T-helper 2 cell treated with Interferon-gamma antibody and Interleukin-4, amounts not matched to agents 100 ng/mL and 5 ng/mL, for 36 hours (primary cell): ENCODE data around the gene DOCK1. TPM values are rescaled to one million over a fixed set of nuclear protein-coding genes. Genes with fewer than 3 reads are reported as not detected.
"Not testable (repeated sequence)": the region's sequence is repeated elsewhere in the genome, so short reads cannot be mapped to it uniquely, and the experiment has no call there.

Experiments
- intact Hi-C: fragments of 100-400 bp; cut with micrococcal nuclease; formaldehyde crosslinking; loops from one replicate; pipeline ENCODE4 v1.15.1; 2023
- total RNA-seq: library from RNA; stranded (reverse); gene quantifications from 2 replicates; pipeline ENCODE4 v1.2.3, GENCODE V29; 2022

DOCK1 gene
- total RNA-seq, 1 donor from 2014 or later, result 0.41 TPM

DNA sequence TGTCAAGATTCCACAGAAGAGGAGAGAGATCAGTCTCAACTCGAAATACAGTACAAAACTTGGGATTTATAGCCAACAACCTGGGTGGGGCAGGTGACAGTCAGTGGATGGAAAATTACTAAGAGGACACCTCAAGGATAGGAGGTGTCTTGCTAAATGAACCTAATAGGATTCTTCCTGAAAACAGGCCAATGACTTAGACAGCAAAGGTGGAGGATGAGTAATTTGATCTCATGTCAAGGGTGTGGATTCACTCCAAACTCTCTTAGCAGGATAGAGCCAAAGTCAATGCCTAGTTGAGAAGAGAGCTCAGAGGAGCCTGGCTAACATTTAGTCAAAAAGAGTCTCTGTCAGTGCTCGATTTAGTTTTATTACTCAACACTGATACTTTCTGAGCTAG is 397.9 kb downstream of the DOCK1 start:
- intact Hi-C loops, result no loop called here

DNA sequence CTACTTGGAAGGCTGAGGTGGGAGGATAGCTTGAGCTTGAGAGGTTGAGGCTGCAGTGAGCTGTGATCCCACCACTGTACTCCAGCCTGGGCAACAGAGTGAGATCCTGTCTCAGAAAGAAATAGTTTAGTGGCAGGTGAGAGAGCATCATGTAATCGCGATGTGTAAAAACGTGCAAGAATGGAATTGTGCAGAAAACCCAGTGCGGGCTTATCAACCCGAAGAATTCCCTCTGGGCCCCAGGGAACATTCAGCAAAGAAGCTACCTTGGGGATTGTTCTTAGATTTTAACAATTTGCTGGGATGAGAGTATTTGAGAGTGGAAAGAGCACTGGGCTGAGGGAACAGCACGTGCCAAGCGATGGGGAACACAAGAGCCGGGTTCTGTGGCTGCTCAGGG is 398.5 kb downstream of the DOCK1 start:
- intact Hi-C loops, result no loop called here

DNA sequence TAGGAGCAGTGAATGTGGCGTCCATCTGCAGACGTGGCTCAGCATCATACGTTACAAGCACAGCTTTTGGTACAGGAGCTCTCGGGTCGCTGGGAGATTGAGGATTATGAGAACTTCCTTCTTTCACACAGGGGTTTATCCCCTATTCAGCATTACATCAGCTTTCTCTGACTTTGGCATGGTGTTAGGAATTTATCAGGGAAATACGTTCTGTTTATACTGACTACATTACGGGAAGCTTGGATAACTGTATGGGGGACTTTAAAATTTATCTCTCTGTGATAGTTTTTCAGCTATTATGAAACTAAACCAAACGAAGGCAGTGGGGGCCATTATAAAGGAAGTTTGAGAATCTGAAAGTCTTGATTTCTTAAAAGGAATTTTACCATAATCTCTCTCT is 401.3 kb downstream of the DOCK1 start:
- intact Hi-C loops, result no loop called here

DNA sequence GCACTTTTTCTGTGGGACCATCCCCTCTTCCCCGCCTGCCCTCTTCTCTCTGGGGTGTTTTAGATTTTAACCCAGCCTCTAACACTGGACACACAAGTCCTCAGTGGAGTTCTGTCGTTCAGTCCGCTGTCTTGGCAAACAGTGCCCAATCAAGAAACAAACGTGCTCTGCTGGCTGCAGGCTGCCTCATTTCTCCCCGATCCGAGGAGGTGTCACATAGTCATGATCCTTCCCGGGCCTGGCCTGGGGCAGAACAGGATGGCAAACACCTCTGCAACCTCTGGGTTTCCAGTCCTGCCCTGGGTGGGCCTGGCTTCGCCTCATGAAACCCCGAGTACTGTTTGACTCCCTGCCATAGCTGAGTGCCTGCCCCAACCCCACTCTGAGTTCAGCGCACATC is 402.1 kb downstream of the DOCK1 start:
- intact Hi-C loops, result no loop called here

DNA sequence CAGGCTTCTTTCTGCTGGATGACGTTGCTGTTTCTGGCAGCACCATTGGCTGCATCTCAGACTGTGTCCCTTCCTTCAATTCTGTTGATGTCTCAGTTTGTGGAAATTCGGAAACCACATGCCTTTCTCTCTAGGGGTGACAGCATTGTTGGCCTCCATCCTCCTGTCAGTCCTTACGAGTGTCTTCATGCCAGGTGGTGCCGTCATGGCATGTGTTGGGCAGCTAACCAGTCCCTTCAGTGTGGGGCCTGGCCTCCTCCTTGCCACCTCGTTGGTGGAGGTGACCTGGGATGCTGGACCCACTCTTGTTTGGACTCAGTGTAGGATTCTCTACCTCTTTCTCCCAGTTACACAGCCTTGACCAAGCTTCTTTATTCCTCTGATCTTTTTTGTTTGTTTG is 402.8 kb downstream of the DOCK1 start:
- intact Hi-C loops, result no loop called here

DNA sequence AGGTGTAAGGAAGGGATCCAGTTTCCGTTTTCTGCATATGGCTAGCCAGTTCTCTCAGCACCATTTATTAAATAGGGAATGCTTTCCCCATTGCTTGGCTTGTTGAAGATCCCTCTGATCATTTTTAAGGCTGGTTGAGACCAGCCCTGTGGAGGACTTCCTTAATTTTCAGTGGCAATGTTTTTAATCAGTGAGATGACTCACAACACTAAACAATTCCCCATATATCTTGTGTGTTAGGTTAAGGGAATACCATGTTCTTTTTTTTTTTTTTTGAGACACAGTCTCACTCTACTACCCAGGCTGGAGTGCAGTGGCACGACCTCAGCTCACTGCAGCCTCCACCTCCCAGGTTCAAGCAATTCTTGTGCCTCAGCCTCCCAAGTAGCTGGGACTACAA is 404.4 kb downstream of the DOCK1 start:
- intact Hi-C loops, result not testable (repeated sequence)

DNA sequence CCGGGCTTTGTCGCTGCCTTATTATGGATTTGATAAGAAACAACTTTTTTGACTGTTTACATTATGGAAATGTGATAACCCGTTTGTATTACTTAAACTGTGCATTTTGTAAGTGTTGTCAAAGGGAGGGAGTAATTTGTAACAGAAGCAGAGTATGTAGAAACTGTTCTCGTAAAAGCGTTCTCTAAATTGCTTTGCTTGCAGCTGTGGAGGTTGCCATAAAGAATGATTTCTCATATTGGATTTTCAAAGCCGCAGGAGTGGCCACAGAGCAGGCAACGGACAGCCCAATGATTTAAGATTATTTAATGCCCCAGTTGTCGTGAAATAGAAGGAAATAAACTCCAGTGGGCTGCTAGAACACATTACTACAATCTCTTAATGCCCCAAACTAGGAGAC is 405.2 kb downstream of the DOCK1 start:
- intact Hi-C loops, result no loop called here

DNA sequence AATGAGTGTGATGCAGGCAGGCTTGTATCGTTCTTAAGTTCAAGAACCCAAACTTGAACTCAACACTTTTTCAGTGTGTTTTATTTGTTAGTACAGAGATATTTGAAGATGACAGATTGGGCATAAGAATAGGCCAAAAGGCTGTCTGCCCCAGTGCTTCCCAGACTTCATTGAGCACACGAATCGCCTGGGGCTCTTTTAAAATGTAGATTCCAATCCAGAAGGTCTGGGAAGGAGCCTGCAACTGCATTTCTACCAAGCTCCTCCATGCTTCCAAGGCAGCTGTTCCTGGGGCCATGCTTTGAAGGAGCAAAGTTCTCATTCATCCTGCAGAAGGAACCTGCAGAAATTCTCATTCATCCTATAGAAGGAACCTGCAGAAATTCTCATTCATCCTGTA is 405.7 kb downstream of the DOCK1 start:
- intact Hi-C loops, result no loop called here

DNA sequence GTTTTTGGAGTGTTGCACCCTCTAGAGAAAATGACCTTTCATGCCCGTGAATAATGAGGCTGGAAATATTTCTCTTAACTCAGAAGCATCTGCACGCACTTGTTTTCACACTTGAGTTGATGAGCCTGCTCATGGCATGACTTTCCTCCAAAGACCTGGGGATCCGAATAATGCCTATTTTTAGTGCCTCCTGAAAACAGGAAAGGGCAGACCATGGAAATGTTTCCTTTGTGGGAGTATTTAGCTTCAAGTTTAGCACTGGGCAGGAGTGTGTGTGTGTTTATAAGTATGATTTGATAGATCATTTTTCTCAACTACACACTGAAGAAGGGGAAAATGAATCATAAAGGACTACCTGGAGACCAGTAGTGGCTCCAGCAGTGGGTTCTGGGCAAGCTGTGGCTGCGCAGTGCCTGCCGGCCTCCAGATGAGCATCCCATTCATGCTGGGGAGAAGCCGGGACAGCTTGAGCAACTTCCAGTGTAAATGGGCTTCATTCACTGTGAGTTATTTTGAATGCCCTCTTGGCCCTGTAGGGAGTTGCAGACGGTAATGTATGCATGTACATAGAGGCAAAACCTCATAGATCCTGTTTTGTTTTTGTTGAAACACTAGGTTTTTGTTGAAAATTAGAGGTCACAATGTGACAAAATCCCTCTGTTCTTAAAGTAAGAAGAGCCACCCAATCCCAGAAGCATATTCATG is 408.9 kb downstream of the DOCK1 start:
- intact Hi-C loops, result no loop called here

DNA sequence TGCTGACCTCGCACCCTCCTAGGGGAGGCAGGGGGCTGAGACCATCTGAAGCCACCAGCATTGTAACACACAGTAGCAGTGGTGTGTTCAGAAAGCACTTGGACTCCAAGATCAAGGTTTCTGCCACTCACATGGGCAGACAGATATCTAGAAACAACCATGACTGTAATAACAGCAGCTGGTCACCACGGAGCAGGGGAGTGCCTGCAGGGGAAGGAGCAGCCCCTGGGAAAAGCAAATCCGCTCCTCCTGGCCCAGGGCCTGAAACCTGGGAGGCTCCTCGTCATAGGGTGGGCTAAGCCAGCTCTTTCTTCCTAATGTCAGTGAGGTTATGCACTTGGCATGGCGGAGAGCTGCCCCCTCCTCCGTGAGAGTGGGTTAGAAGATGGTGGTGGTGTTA is 409.6 kb downstream of the DOCK1 start:
- intact Hi-C loops, result no loop called here

DNA sequence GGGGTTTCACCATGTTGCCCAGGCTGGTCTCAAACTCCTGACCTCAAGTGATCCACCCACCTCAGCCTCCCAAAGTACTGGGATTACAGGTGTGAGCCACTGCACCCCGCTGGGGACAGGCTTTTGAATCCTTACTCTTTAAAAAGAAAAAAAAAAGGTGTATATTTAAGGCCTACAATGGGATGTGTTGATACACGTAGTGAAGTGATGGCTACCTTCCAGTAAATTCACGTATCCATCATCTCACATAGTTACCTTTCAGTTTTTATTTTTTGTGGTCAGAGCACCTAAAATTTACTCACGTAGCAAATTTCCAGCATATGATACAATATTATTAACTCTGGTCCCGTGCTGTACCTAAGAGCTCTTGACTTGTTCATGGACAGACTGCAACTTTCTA is 410.7 kb downstream of the DOCK1 start:
- intact Hi-C loops, result no loop called here

DNA sequence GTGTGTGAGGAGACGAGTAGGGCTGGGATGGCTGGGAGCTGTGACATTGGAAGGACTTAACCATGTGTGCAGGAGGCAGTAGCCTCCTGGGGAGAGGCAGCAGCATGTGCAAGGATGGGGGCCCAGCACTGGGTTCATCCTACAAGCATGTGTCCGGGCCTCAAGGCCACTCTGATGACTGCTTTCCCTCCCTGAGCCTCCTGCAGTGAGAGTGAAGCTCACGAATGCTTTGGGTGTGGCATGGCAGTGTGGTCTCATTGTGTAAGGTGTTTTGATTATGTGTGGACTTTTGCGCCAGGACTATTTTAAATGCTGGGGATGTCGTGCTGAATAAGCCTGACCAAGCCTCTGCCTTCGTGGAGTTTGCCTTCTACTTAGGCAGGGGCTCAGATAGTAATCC is 413.2 kb downstream of the DOCK1 start:
- intact Hi-C loops, result no loop called here

DNA sequence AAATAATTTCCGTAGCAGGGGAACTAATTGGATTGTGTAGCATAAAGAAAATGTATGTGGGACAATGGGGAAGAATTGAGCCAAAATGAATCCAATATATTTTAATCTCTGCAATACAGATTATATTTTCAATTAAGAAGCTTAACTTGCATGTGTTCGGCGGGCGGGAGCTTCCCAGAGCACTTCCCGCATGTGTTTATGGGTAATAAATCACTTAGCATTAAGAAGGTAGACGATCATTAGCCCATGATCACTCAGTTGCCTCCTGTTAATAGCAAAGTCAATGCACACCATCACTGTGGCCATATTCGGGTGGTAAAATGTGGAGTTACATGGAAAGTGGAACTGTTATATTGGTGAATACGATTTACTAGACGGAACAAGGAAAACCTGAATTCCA is 414.0 kb downstream of the DOCK1 start:
- intact Hi-C loops, result no loop called here

DNA sequence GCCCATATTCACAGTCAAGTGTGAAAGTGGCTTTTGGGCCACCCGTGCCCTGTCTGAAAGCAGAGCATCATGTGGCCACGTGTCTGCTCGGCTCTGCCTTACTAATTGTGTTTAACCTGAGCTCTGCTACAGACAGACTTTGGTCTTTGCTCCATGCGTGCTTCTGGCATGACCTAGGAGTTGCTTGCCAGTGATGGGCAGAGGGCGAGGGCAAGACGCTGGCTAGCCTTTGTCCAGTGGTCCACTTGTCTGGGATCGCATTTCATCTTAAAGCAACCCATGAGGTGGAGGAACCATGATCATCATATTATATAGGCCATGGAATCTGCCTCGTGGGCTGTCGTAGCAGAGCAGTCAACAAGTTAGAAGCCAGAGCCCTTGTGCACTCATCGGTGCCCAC is 414.5 kb downstream of the DOCK1 start:
- intact Hi-C loops, result no loop called here

DNA sequence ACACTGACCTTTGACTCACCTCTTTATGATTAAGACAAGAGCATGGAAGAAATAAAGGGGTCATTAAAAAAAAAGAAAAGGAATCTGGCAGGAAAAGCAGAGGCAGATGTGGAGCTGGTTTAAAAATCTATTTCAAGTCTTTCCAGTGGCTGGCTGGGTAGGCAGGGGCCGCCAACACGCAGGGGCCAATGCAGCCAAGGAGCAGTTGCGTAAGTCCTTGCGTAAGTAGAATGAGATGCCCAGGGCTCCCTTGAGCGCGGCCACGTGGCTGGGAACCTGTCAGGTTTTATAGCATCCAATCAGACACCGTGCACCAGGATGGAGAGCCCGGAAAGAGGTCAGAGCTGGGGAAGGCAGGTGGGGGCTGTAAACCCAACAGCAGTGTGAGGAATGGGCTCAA is 414.9 kb downstream of the DOCK1 start:
- intact Hi-C loops, result no loop called here

DNA sequence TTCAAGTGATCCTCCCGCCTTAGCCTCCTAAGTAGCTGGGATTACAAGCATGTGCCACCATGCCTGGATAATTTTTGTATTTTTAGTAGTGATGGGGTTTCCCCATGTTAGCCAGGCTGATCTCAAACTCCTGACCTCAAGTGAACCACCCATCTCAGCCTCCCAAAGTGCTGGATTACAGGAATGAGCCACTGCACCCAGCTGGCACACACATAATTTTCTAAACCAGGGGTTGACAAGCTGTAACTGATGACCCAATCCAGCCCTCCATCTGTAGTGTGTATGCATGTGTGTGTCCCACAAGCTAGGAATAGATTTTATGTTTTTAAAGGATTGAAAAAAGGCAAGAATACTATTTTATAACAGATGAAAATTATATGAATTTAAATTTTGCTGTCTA is 417.1 kb downstream of the DOCK1 start:
- intact Hi-C loops, result no loop called here

DNA sequence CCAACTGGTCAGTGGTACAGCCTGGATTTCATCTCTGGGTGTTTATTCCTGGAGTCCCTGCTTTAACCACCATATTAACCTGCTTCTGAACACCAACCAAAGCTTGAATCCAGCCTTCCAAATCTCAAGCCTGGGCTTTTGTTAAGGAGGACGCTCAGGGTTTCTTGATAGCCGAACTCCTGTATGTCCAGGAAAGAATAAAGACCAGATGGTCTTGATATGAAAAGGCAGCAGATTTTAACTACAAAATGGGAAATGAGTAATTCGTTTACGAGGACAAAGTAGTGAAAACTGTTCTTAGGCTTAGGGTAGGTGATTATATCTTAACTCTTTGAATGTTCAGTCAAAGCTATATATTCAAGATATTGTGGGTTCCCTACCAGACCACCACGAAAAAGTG is 420.3 kb downstream of the DOCK1 start:
- intact Hi-C loops, result no loop called here

DNA sequence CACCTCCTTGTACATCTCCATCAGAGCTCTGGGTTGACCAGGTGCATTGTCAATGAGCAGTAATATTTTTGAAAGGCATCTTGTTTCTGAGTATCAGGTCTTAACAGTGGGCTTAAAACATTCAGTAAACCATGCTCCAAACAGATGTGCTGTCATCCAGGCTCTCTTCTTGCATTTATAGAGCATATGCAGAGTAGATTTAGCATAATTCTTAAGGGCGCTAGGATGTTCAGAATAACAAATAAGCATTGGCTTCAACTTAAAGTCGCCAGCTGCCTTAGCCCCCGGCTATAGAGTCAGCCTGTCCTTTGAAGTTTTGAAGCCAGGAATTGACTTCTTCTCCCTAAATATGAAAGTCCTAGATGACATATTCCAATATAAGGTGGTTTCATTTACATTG is 421.7 kb downstream of the DOCK1 start:
- intact Hi-C loops, result no loop called here

DNA sequence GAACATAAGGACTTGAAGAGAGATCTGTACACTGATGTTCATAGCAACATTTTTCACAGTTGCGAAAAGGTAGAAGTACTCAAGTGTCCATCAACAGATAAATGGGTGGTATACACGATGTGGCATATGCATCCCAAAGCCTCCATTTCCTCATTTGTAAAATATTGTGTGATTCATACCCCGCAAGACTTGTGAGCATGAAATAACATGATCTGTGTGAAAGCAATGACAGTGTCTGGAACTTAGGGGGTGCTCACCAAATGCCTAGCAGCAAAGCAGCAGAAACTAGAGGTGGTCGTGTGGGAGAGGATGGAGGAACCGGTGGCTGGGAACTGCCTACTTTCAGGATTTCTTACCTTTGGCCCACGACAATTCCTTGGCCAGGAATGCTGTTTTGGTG is 426.5 kb downstream of the DOCK1 start:
- intact Hi-C loops, result no loop called here

DNA sequence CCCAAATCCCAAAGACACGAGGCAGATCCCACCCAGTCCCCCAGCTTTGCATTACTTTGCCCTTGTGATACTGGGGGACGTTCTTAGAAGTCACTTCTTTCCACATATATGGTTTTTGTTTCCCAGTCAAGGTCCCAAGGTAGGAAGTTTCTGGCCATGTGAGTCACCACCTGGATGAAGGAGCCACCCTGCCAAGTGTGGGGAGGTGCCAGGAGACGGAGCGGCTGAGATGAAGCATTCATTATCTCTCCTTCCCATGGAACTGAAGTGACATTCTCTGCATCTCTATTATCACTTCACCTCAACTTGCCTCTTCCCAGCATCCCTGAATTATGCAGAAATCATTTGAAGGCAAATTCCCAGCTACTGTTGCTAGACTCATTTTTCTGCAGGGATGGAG is 427.4 kb downstream of the DOCK1 start:
- intact Hi-C loops, result no loop called here

DNA sequence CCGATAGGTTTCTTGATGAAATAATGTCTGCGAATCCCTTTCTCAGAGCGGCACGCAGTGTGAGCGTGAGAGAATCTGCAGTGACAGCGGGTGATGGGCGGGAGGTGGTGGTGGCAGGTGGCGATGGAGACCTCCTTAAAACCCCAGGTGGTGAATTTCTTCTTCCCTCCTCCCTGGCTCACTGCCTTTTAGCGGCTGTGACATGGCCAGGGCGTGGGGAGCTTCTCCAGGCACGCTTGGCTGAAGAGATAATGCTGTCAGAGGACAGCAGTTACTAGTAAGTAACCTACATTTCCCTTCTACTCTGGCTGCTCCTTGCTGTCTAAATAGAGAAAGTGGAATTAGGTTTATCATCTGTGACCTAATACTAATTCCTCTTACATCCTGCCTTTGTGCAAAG is 432.6 kb downstream of the DOCK1 start:
- intact Hi-C loops, result no loop called here

DNA sequence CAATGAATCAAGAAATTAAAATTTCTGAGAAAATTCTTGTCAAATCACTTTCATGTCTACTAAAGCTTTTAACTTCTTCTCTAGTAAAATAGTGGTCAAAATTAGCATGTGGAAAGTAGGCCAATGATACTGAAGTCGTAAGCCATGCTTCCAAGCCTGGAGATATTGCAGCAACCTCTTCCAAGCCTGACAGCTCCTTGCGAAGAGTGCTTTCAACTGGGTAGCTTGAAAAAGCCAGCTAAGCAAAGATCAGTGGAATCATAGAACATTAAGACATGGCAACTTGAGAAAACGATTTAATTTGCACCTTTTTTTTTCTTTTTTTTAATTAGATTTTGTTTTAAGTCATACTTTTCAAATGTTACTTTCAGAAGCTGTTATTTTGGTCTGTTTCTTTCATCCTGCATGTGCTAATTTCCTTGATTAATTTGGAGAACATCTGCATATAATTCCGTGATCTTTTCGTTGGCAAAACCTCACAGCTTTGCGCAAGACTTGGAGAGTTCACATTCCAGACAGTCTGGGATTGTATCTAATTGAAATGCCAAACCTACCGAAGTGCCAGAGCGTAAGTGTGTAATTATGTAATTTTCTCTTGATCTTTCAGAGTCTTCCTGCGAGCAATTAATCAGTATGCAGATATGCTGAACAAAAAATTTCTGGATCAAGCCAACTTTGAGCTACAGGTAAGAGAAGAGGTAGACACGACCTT is 433.3 kb downstream of the DOCK1 start:
- intact Hi-C loops, result no loop called here

DNA sequence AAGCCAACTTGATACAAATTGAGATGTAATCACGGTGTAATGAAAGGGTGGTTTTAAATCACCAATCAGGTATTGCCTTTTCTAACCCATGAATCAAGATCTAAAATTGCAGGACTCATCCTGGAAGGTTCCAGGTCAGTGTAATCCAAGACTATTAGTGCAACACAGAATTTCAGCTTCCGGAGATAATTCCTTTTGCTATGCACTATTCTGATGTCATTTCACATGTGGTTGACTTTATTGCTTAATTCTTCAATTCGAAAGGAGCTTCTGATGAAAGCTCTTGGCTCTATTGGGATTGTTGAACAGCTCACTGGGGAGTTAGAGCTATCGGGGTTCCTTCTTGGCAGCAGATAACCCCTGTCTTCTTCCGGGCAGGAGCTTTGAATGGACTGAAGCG is 438.6 kb downstream of the DOCK1 start:
- intact Hi-C loops, result no loop called here
